Neural progenitor cell (in vitro differentiated cells): ENCODE data around the gene VAV2. TPM values are rescaled to one million over a fixed set of nuclear protein-coding genes. Genes with fewer than 3 reads are reported as not detected.

Experiments
- DNase-seq: peaks from one replicate; pipeline ENCODE4 v3.0.0-alpha.2; 2016; ENCODE audit warnings: low spot score
- H2AFZ ChIP-seq: fragments of 200-600 bp; sonication (generic); replicated peaks from 2 replicates; pipeline ENCODE4 v1.6.1; 2016; ENCODE audit warnings: antibody characterized with exemption
- H3F3A ChIP-seq: fragments of 200-600 bp; sonication (generic); 2 replicates; pipeline ENCODE4 v1.6.1; 2016; ENCODE audit warnings: antibody characterized with exemption, low read depth
- H3K27ac ChIP-seq: fragments of 200-600 bp; sonication (generic); 2 replicates; pipeline ENCODE4 v1.5.1; 2016; ENCODE audit warnings: mild to moderate bottlenecking
- H3K27me3 ChIP-seq: fragments of 200-600 bp; sonication (generic); 2 replicates; pipeline ENCODE4 v1.6.1; 2016; ENCODE audit warnings: mild to moderate bottlenecking, moderate library complexity
- H3K36me3 ChIP-seq: fragments of 200-600 bp; sonication (generic); 2 replicates; pipeline ENCODE4 v1.5.1; 2016
- H3K4me1 ChIP-seq: fragments of 200-600 bp; sonication (generic); 2 replicates; pipeline ENCODE4 v1.6.1; 2016; ENCODE audit warnings: mixed run types
- H3K4me2 ChIP-seq: fragments of 200-600 bp; sonication (generic); 2 replicates; pipeline ENCODE4 v1.6.1; 2016
- H3K4me3 ChIP-seq: fragments of 200-600 bp; sonication (generic); 2 replicates; pipeline ENCODE4 v1.5.1; 2016
- H3K79me2 ChIP-seq: fragments of 200-600 bp; sonication (generic); 2 replicates; pipeline ENCODE4 v1.6.1; 2016; ENCODE audit warnings: low read depth
- H3K9ac ChIP-seq: fragments of 200-600 bp; sonication (generic); 2 replicates; pipeline ENCODE4 v1.6.1; 2016
- H3K9me3 ChIP-seq: fragments of 200-600 bp; sonication (generic); 2 replicates; pipeline ENCODE4 v1.5.1; 2016; ENCODE audit warnings: low read depth
- H4K20me1 ChIP-seq: fragments of 200-600 bp; sonication (generic); 2 replicates; pipeline ENCODE4 v1.6.1; 2016; ENCODE audit warnings: low read depth
- H3K27ac Mint-ChIP-seq: 3 replicates; pipeline ENCODE4 v1.8.0; 2021; ENCODE audit warnings: mixed read lengths
- H3K27me3 Mint-ChIP-seq: 2 replicates; pipeline ENCODE4 v1.8.0; 2022; ENCODE audit warnings: low read depth, mild to moderate bottlenecking, inconsistent platforms, moderate library complexity, mixed read lengths; ENCODE audit not compliant: insufficient read depth
- H3K36me3 Mint-ChIP-seq: 3 replicates; pipeline ENCODE4 v1.8.0; 2021; ENCODE audit warnings: mixed read lengths
- H3K4me1 Mint-ChIP-seq: 3 replicates; pipeline ENCODE4 v1.8.0; 2021; ENCODE audit warnings: mixed read lengths
- H3K4me3 Mint-ChIP-seq: 3 replicates; pipeline ENCODE4 v1.8.0; 2021; ENCODE audit warnings: mild to moderate bottlenecking, moderate library complexity, mixed read lengths
- H3K9me3 Mint-ChIP-seq: 3 replicates; pipeline ENCODE4 v1.8.0; 2020; ENCODE audit warnings: mixed read lengths
- CTCF ChIP-seq: fragments of 200-600 bp; sonication (generic); IDR thresholded peaks from 2 replicates; pipeline ENCODE4 v1.5.1; 2017; ENCODE audit warnings: antibody characterized with exemption, mild to moderate bottlenecking
- EZH2 ChIP-seq: fragments of 200-600 bp; sonication (generic); IDR thresholded peaks from 2 replicates; pipeline ENCODE4 v1.6.1; 2017; ENCODE audit warnings: antibody characterized with exemption, mild to moderate bottlenecking, moderate library complexity
- EZH2phosphoT487 ChIP-seq: fragments of 200-600 bp; sonication (generic); IDR thresholded peaks from 2 replicates; pipeline ENCODE4 v1.6.1; 2017; ENCODE audit warnings: antibody characterized with exemption
- total RNA-seq: library from RNA; depleted of rRNA; stranded (reverse); fragments of >200 nt; gene quantifications from 2 replicates; pipeline ENCODE4 v1.2.3, GENCODE V29; 2015; ENCODE audit warnings: low replicate concordance

Gene VAV2
- total RNA-seq, 1 donor from 2014 or later: 12.9 TPM

GRCh38 chr9:133799716-133800115, 192.4 kb downstream of the VAV2 start:
- no peak overlapping the region for H3K4me2 ChIP-seq
- no peaks in the 10 kb centered on the region for H3K9me3 ChIP-seq
- Mint-ChIP-seq H3K9me3 (no peaks in the 10 kb centered on the region), H3K27me3 (no peaks in the 10 kb centered on the region), H3K4me3 (no peak overlapping the region), H3K4me1 (peaks cover 21% of the 10 kb centered on the region), H3K27ac (no peak overlapping the region), H3K36me3 (peaks cover 9% of the 10 kb centered on the region)
- no peak overlapping the region for H3K27ac ChIP-seq
- H4K20me1 ChIP-seq: peaks cover 3% of the 10 kb centered on the region
- no peak overlapping the region for H3K9ac ChIP-seq
- H3K4me3 ChIP-seq: no peak overlapping the region
- no peaks in the 10 kb centered on the region for H3K27me3 ChIP-seq
- no peak for TF ChIP-seq EZH2
- no peak for TF ChIP-seq CTCF
- TF ChIP-seq EZH2phosphoT487: no peak
- H3K4me1 ChIP-seq: no peaks in the 10 kb centered on the region
- no peaks in the 10 kb centered on the region for H3F3A ChIP-seq
- H2AFZ ChIP-seq: no peak overlapping the region
- DNase-seq: no peak
- no peaks in the 10 kb centered on the region for H3K36me3 ChIP-seq
- no peaks in the 10 kb centered on the region for H3K79me2 ChIP-seq

- DNase-seq: no peak
- Histone ChIP-seq H2AFZ (no peak overlapping the region), H3K9me3 (no peaks in the 10 kb centered on the region), H3K27ac (no peak overlapping the region), H3K79me2 (no peaks in the 10 kb centered on the region), H3K27me3 (no peaks in the 10 kb centered on the region), H3K4me2 (no peak overlapping the region), H3K9ac (no peak overlapping the region), H4K20me1 (peaks cover 3% of the 10 kb centered on the region), H3K36me3 (no peaks in the 10 kb centered on the region), H3K4me1 (no peaks in the 10 kb centered on the region), H3F3A (no peaks in the 10 kb centered on the region), H3K4me3 (no peak overlapping the region)
- Mint-ChIP-seq H3K27me3 (no peaks in the 10 kb centered on the region), H3K4me3 (no peak overlapping the region), H3K27ac (no peak overlapping the region), H3K36me3 (peaks cover 9% of the 10 kb centered on the region), H3K4me1 (peaks cover 22% of the 10 kb centered on the region), H3K9me3 (no peaks in the 10 kb centered on the region)
- no peak for TF ChIP-seq EZH2phosphoT487
- TF ChIP-seq CTCF: no peak
- no peak for TF ChIP-seq EZH2
Measured at GRCh38 chr9:133799106-133799505, 193.0 kb downstream of the VAV2 start.

GRCh38 chr9:133798160-133798559, 194.0 kb downstream of the VAV2 start:
- no peaks in the 10 kb centered on the region for H3F3A ChIP-seq

More at GRCh38 chr9:133798160-133798559, 194.0 kb downstream of the VAV2 start:
- TF ChIP-seq CTCF (no peak), EZH2phosphoT487 (no peak), EZH2 (no peak)
- Histone ChIP-seq H3K4me3 (no peak overlapping the region), H3K9ac (no peak overlapping the region), H3K27me3 (no peaks in the 10 kb centered on the region), H4K20me1 (peaks cover 8% of the 10 kb centered on the region), H3K4me1 (peaks cover 4% of the 10 kb centered on the region), H3K9me3 (no peaks in the 10 kb centered on the region), H3K36me3 (no peaks in the 10 kb centered on the region), H3K4me2 (no peak overlapping the region), H2AFZ (no peak overlapping the region), H3K27ac (no peak overlapping the region), H3K79me2 (no peaks in the 10 kb centered on the region)
- peak overlapping the region; percentile 60 for H3K4me3 Mint-ChIP-seq
- H3K4me1 Mint-ChIP-seq: peaks cover 17% of the 10 kb centered on the region
- peak overlapping the region; percentile 53 for H3K27ac Mint-ChIP-seq
- peaks cover 9% of the 10 kb centered on the region for H3K36me3 Mint-ChIP-seq
- no peaks in the 10 kb centered on the region for H3K9me3 Mint-ChIP-seq
- no peaks in the 10 kb centered on the region for H3K27me3 Mint-ChIP-seq
- DNase-seq: no peak
